Fibroblast of lung (primary cell): ENCODE data around the gene MTREX. TPM values are rescaled to one million over a fixed set of nuclear protein-coding genes. Genes with fewer than 3 reads are reported as not detected.

Experiments used
- DNase-seq, 2 donors: peaks; one replicate each; pipeline versions ENCODE4 v3.0.0 to v3.0.0-alpha.2; 2010; ENCODE audit warnings: low read depth in 2 of 2
- H2AFZ ChIP-seq: 2 replicates; pipeline ENCODE4 v1.5.1; 2012; ENCODE audit warnings: low read length, control low read depth, inconsistent platforms
- H3K27ac ChIP-seq: 2 replicates; pipeline ENCODE4 v1.5.1; 2011; ENCODE audit warnings: low read length, control low read depth; ENCODE audit not compliant: insufficient read depth
- H3K27me3 ChIP-seq: 2 replicates; pipeline ENCODE4 v1.5.1; 2011; ENCODE audit warnings: mild to moderate bottlenecking, low read length; ENCODE audit not compliant: control insufficient read depth, insufficient read depth
- H3K36me3 ChIP-seq: 2 replicates; pipeline ENCODE4 v1.5.1; 2011; ENCODE audit warnings: low read length; ENCODE audit not compliant: control insufficient read depth, insufficient read depth
- H3K4me1 ChIP-seq: 2 replicates; pipeline ENCODE4 v1.5.1; 2011; ENCODE audit warnings: low read length; ENCODE audit not compliant: control insufficient read depth, insufficient read depth; ENCODE audit errors: extremely low read depth
- H3K4me2 ChIP-seq: 2 replicates; pipeline ENCODE4 v1.5.1; 2011; ENCODE audit warnings: low read length, control low read depth; ENCODE audit not compliant: insufficient read depth; ENCODE audit errors: extremely low read depth
- H3K4me3 ChIP-seq, 4 experiments: fragments of 200-600 bp in 1 of 4; sonication (generic) in 1 of 4; replicated peaks in 1 of 4; 2 replicates each; pipeline ENCODE4 v1.5.1; 2011 to 2016; ENCODE audit warnings: low read length in 4 of 4, low read depth in 3 of 4, mild to moderate bottlenecking in 3 of 4, control low read depth in 2 of 4, inconsistent platforms in 1 of 4, mixed read lengths in 1 of 4; ENCODE audit not compliant: insufficient read depth in 1 of 4; ENCODE audit errors: control extremely low read depth in 1 of 4
- H3K79me2 ChIP-seq: 2 replicates; pipeline ENCODE4 v1.5.1; 2012; ENCODE audit warnings: mild to moderate bottlenecking, low read length, inconsistent platforms; ENCODE audit not compliant: control insufficient read depth, insufficient read depth
- H3K9ac ChIP-seq: 2 replicates; pipeline ENCODE4 v1.5.1; 2011; ENCODE audit warnings: mild to moderate bottlenecking, low read length, control low read depth; ENCODE audit not compliant: insufficient read depth
- H3K9me3 ChIP-seq: 2 replicates; pipeline ENCODE4 v1.5.1; 2012; ENCODE audit warnings: low read depth, low read length; ENCODE audit not compliant: control insufficient read depth, insufficient read depth
- H4K20me1 ChIP-seq: 2 replicates; pipeline ENCODE4 v1.5.1; 2011; ENCODE audit warnings: low read length; ENCODE audit not compliant: control insufficient read depth, insufficient read depth; ENCODE audit errors: extremely low read depth
- CTCF ChIP-seq, 2 donors: IDR thresholded peaks in 1 of 2; conservative IDR thresholded peaks in 1 of 2; 1 replicate in 1 of 2; 2 replicates in 1 of 2; pipeline ENCODE4 v1.5.1; 2011 to 2012; ENCODE audit warnings: low read length in 2 of 2, control low read depth in 1 of 2, inconsistent platforms in 1 of 2, low read depth in 1 of 2, mild to moderate bottlenecking in 1 of 2
- EZH2 ChIP-seq: IDR thresholded peaks from 2 replicates; pipeline ENCODE4 v1.5.1; 2012; ENCODE audit warnings: low read length, control low read depth, mild to moderate bottlenecking; ENCODE audit errors: missing control alignments
- polyA plus RNA-seq, 2 donors: library from polyadenylated mRNA; depleted of rRNA in 1 of 2; stranded (reverse) in 1 of 2; unstranded in 1 of 2; fragments of >200 nt; gene quantifications; 2 replicates each; pipeline ENCODE4 v1.2.1, GENCODE V29; 2011 to 2012; ENCODE audit warnings: missing spikeins in 1 of 2
- total RNA-seq: library from RNA; depleted of rRNA; stranded (reverse); fragments of >200 nt; gene quantifications from 2 replicates; pipeline ENCODE4 v1.2.1, GENCODE V29; 2014

Gene MTREX
- total and polyA plus RNA-seq, 2 donors (not counting 1 experiment from before 2014, with no cell fraction given): 54.1 to 85.7 TPM

- Histone ChIP-seq H3K9me3 (no peaks in the 10 kb centered on the region), H3K4me2 (peak overlapping the region; percentile 65), H3K4me3 (no peak overlapping the region), H3K4me1 (peaks cover 12% of the 10 kb centered on the region), H3K36me3 (peaks cover 3% of the 10 kb centered on the region), H2AFZ (no peak overlapping the region), H3K79me2 (no peaks in the 10 kb centered on the region), H3K27me3 (no peaks in the 10 kb centered on the region), H3K9ac (no peak overlapping the region), H3K27ac (peak overlapping the region; percentile 66), H4K20me1 (no peaks in the 10 kb centered on the region)
- TF ChIP-seq CTCF (conservative IDR thresholded peaks at IDR 0.05 in 1 of 2, IDR thresholded peaks at IDR 0.05 in 1 of 2; ENCODE audit: low read depth in 1 of 2, low read length in 2 of 2): no peak
- TF ChIP-seq EZH2: no peak
- no peak for DNase-seq
Measured at GRCh38 chr5:55437859-55438206, 130.0 kb downstream of the MTREX start.

DNA sequence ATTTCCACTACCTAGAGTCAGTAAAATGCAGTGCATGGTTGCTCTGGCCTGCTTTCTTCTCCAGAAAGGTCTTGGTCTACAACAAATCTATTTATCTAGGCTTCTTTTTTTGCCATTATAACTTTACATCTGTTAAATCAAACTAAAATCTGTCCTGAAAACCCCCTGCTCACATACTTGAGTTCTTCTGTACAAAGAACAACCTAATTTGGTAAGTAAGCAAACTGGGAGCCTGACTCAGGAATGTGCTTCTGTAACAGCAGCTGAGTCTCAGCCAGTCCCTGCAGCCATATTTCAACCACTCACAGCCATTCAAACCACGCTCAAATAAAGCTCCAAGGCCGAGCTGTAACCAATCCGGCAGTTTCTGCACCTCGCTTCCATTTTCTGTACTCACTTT, 131.2 kb downstream of the MTREX start:
- no peak overlapping the region for H3K4me3 ChIP-seq
- H3K4me2 ChIP-seq: peak overlapping the region; percentile 40
- H3K4me1 ChIP-seq: peaks cover 12% of the 10 kb centered on the region
- peak; percentile 84 to 87 for DNase-seq
- no peak overlapping the region for H2AFZ ChIP-seq
- TF ChIP-seq EZH2: no peak
- no peak for TF ChIP-seq CTCF (conservative IDR thresholded peaks at IDR 0.05 in 1 of 2, IDR thresholded peaks at IDR 0.05 in 1 of 2; ENCODE audit: low read depth in 1 of 2, low read length in 2 of 2)
- no peaks in the 10 kb centered on the region for H3K79me2 ChIP-seq
- no peak overlapping the region for H3K9ac ChIP-seq
- no peaks in the 10 kb centered on the region for H3K9me3 ChIP-seq
- H3K27ac ChIP-seq: peak overlapping the region; percentile 66
- peaks cover 3% of the 10 kb centered on the region for H3K36me3 ChIP-seq
- no peaks in the 10 kb centered on the region for H4K20me1 ChIP-seq
- no peaks in the 10 kb centered on the region for H3K27me3 ChIP-seq

DNA sequence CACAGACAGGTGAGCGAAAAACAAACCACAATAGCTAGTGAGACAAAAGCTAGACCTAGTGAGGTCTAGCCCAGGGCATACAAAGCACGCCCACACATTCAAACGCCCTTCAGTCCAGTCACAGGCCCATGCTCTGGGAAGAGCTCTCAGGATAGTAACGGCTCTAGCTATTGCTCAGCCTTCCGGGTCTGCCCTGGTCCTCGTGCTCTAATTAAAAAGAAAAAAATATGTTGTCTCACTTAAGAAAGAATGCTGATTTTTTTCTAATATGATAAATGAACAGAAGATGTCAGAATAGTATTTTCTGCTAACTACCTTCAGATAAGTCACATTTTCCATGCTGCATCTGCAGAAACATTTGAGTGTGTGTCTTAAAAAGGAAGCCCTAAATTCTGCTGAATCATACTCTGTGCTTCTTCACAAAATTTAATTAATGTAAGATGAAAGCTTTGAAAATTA, 132.4 kb downstream of the MTREX start:
- Histone ChIP-seq H3K4me1 (peaks cover 12% of the 10 kb centered on the region), H3K36me3 (peaks cover 3% of the 10 kb centered on the region), H3K4me2 (no peak overlapping the region), H3K27me3 (no peaks in the 10 kb centered on the region), H3K4me3 (no peak overlapping the region), H3K9me3 (no peaks in the 10 kb centered on the region), H3K9ac (no peak overlapping the region), H2AFZ (no peak overlapping the region), H3K27ac (no peak overlapping the region), H3K79me2 (no peaks in the 10 kb centered on the region), H4K20me1 (no peaks in the 10 kb centered on the region)
- DNase-seq: peak in 1 of 2 donors; percentile 83
- TF ChIP-seq CTCF (conservative IDR thresholded peaks at IDR 0.05 in 1 of 2, IDR thresholded peaks at IDR 0.05 in 1 of 2; ENCODE audit: low read depth in 1 of 2, low read length in 2 of 2) (no peak), EZH2 (no peak)
